Fibroblast of villous mesenchyme (primary cell): ENCODE results near the gene STMND1. TPM values are rescaled to one million over a fixed set of nuclear protein-coding genes. Genes with fewer than 3 reads are reported as not detected.
A peak's percentile ranks its signal among the peaks of the same experiment; 100 is the strongest.

Experiments
- DNase-seq: peaks from one replicate; pipeline ENCODE4 v3.0.0-alpha.2; 2010; ENCODE audit warnings: low read depth
- H3K4me3 ChIP-seq: 2 replicates; pipeline ENCODE4 v1.5.1; 2011; ENCODE audit warnings: low read depth, mild to moderate bottlenecking, low read length
- CTCF ChIP-seq: IDR thresholded peaks from 2 replicates; pipeline ENCODE4 v1.5.1; 2012; ENCODE audit warnings: low read depth, mild to moderate bottlenecking, low read length; ENCODE audit not compliant: insufficient read depth
- total RNA-seq: library from RNA; depleted of rRNA; stranded (reverse); fragments of >200 nt; gene quantifications from 2 replicates; pipeline ENCODE4 v1.2.3, GENCODE V29; 2012

Gene STMND1
- total RNA-seq, 1 donor, result under 0.01 TPM

- no peak overlapping the region for H3K4me3 ChIP-seq
- no peak for TF ChIP-seq CTCF
- DNase-seq, result peak; percentile 82
Observed at GRCh38 chr6:17115251-17116116, 13.6 kb downstream of the STMND1 start.

- no peak for TF ChIP-seq CTCF
- no peak for DNase-seq
Observed at GRCh38 chr6:17116117-17116440, 14.2 kb downstream of the STMND1 start.

GRCh38 chr6:17120019-17120418, 18.2 kb downstream of the STMND1 start:
- no peak overlapping the region for H3K4me3 ChIP-seq
- TF ChIP-seq CTCF, result no peak
- peak; percentile 56 for DNase-seq

More at GRCh38 chr6:17116117-17116440, 14.2 kb downstream of the STMND1 start:
- H3K4me3 ChIP-seq, result no peak overlapping the region

- TF ChIP-seq CTCF, result no peak
- no peak for DNase-seq
- H3K4me3 ChIP-seq, result no peak overlapping the region
Observed at GRCh38 chr6:17125407-17125806, 23.6 kb downstream of the STMND1 start.

- no peak for TF ChIP-seq CTCF
- H3K4me3 ChIP-seq, result no peak overlapping the region
- DNase-seq, result no peak
Observed at GRCh38 chr6:17130786-17131185, 28.9 kb downstream of the STMND1 start.

- H3K4me3 ChIP-seq, result no peak overlapping the region
Observed at GRCh38 chr6:17132967-17133366, 31.1 kb downstream of the STMND1 start.

More at GRCh38 chr6:17132967-17133366, 31.1 kb downstream of the STMND1 start:
- no peak for TF ChIP-seq CTCF
- DNase-seq, result no peak
